SW 1271 (cell line): Measurements from ENCODE around the gene EDN2.

Source experiments
- DNase-seq, 2 experiments: peaks; one replicate each; lab custom pipeline; 2025; lab: John Stamatoyannopoulos, UW

Gene EDN2

GRCh38 chr1:41437011-41437355 is 47.5 kb downstream of the EDN2 start:
- DNase-seq = no peak

- DNase-seq = no peak
Observed at GRCh38 chr1:41436281-41437010, 48.0 kb downstream of the EDN2 start.

- DNase-seq = no peak
Observed at GRCh38 chr1:41435570-41436178, 48.8 kb downstream of the EDN2 start.

GRCh38 chr1:41434748-41435449 is 49.6 kb downstream of the EDN2 start:
- no peak for DNase-seq

- DNase-seq = no peak
Observed at GRCh38 chr1:41434306-41434705, 50.2 kb downstream of the EDN2 start.

- DNase-seq = no peak
Observed at GRCh38 chr1:41433501-41433900, 51.0 kb downstream of the EDN2 start.

- DNase-seq = peak; percentile 47 to 73
Observed at GRCh38 chr1:41432481-41433280, 51.8 kb downstream of the EDN2 start.

- no peak for DNase-seq
Observed at GRCh38 chr1:41431490-41432350, 52.8 kb downstream of the EDN2 start.

- no peak for DNase-seq
Observed at GRCh38 chr1:41430582-41430981, 53.9 kb downstream of the EDN2 start.

- no peak for DNase-seq
Observed at GRCh38 chr1:41430069-41430468, 54.4 kb downstream of the EDN2 start.

GRCh38 chr1:41429641-41430035 is 54.8 kb downstream of the EDN2 start:
- no peak for DNase-seq
